Adipose tissue (tissue), 3 donors: ENCODE measurements around the gene PDCL3. TPM values are rescaled to one million over a fixed set of nuclear protein-coding genes. Genes with fewer than 3 reads are reported as not detected.

Experiments
- H3K27ac ChIP-seq: one replicate; pipeline ENCODE4 v1.5.1; 2013; ENCODE audit warnings: low read depth, low read length
- whole genome bisulfite sequencing, 3 donors: extraction: QIAGEN DNeasy Blood & Tissue Kit; methylation state at CpG; one replicate each; pipeline ENCODE4 v1.1.7; 2013; 5-methylcytosine and 5-hydroxymethylcytosine counted together
- polyA plus RNA-seq, 3 donors: library from polyadenylated mRNA; stranded (reverse); fragments of 200-250 nt; gene quantifications; one replicate each; pipeline ENCODE4 v1.2.3, GENCODE V29; 2013
- donor health status: healthy with polysubstance abuse.
- donor health status: Bipolar disorder and iron deficiency.
- donor health status: healthy.

Gene PDCL3
- polyA plus RNA-seq, 3 donors, result 9.5 to 23.6 (median 17.9) TPM

- 92 to 94% (median 93%) methylated on average over 7 of the region's 7 CpGs for WGBS, 3 donors
- H3K27ac ChIP-seq, result no peak overlapping the region
Observed at GRCh38 chr2:100603414-100603813, 40.6 kb downstream of the PDCL3 start.

DNA sequence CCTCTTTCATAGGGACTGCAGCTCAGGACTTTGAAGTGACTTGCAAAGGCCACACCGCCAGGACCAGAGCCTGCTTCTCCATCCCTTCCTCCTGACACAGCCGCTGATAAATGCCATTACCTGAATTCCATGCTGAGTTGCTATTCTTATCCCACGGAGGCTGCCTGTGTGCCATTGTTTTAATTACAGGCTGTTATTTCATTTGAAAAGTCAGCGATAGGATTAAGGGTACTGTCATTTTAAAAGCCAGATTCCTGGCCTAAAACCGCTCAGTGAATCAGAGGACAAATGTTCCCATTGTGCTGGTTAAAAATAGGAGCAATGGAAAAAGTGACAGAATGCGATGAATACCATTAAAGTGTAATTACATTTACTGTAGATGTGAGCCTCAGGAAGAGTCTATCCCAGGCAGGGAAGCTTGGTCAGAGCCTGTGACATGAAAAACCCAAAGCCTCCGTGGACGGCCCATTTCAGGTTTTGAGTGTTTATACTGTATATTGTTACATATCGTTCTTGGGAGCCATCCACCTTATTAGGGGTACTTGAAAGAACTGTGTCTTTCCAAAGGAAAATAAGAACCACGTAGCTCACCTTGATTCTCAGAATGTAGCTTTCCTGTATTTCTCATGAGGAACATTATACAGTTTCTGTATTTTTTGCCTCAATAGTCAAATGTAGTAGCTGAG lies 41.3 kb downstream of the PDCL3 start:
- H3K27ac ChIP-seq, result no peak overlapping the region
- WGBS, 3 donors, result 67 to 68% (median 67%) methylated on average over 10 of the region's 10 CpGs

DNA sequence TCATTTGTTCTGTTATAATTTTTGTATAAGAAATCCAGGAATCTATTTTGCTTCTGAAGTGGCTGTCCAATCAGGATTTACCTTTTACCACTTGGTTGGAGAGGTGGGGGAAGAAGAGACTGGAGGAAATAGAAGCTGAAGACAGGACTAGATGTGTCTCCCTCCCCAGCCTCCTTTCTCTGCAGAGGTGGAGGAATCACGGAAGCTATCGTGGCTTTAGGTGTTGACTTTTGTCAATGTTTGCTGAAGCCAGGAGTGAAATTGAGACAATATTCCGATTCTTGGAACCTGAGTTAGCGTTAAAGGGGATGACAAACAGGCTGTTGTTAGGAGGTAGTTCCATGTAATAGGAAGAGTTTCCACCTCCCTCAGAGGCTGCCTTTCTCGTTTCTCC lies 43.5 kb downstream of the PDCL3 start:
- H3K27ac ChIP-seq, result no peak overlapping the region
- WGBS, 3 donors, result 49 to 72% (median 70%) methylated on average over 5 of the region's 5 CpGs

GRCh38 chr2:100606726-100607343 lies 44.0 kb downstream of the PDCL3 start:
- no peak overlapping the region for H3K27ac ChIP-seq
- WGBS, 3 donors, result 54 to 59% (median 58%) methylated on average over 14 of the region's 14 CpGs

DNA sequence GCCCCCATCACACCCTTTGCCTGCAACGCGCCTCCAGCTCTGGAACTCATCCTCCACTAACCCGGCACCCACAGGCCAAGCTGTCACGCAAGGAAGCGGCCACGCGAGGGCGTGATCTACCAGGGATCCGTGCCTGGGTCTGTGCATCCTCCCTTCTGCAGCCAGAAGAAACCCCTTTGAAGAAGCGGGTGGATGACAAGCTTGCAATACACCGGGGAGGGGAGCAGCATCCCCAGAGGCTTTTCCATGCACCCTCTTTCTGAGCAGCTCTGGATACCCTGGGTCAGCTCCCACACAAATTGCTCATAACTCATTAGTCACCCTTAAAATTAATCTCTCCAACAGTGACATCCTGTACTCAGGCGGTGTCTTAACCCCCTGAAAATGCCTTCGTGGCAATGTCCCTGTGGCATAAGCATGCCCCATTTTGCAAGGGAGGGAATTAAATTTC lies 47.6 kb downstream of the PDCL3 start:
- no peak overlapping the region for H3K27ac ChIP-seq
- WGBS, 3 donors, result 14 to 16% (median 16%) methylated on average over 13 of the region's 13 CpGs

DNA sequence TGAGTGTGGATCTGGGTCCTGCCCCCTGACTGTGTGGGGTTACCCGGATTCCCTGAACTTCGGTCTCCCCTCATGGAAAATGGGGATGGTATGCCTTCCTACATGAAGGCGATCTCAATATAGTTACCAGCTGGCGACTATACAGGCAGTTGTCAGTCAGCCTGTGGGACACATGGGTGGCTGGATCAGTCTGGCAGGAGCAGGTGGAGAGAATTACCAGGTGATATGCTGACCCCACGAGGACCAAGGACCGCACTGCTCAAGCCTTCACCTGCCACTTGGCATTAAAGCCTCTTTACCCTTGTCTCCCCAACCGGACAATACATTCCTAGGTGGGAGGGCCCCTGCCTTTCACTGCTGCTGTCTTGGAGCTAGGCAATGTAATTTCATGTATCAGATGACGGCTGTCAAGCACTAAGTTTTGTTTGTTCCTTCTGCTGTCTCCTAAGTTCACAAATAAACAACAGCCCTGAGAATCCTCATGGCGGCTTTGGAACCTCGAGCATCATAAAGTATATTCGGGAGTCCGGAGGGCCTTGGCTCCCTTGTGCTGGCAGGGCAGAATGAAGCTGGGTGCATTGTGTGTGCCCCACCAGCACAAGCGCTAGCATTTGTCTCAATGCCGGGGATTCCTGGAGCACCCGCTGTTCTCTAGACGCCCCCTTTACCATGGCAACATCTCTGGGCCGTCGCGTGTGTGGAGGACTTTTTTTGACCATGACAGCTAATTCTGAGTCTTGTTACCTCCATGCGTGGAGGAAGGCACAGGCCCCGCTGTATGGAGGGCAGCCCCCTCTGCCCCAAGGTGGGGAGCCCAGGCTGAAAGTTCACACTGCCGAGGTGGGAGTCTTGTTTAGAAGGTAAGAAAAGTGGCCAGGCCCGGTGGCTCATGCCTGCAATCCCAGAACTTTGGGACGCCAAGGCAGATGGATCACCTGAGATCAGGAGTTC lies 48.6 kb downstream of the PDCL3 start:
- no peak overlapping the region for H3K27ac ChIP-seq
- 92 to 93% (median 92%) methylated on average over 24 of the region's 24 CpGs for WGBS, 3 donors

DNA sequence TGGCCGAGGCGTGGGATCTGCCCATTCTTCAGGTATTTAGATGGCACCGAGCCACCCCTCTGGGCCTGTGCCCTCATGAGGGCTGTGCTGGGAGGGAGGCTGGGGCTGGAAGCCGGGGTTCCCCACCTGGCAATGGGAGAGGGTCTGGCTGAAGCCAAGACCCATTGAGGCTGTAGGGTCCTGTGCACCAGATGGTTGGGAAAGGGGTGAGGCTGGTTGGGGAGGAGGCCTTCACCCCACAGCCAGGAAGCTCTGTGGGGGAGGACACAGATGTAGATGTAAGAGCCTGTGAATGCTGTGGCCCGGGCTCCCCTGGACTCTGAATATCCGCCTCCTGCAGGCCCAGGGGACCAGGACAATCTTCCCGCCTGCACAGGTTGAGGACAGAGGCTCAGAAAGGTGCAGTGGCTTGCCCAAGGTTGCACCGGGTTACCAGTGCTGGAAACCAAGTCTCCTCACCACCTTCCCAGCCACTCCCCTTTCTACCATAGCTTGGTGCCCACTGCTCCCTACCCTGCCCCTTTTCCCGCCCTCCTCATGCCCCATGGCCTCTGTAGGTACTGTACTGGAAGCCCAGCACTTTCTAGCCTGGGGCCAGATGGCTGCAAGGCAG lies 49.7 kb downstream of the PDCL3 start:
- 92 to 94% (median 92%) methylated on average over 9 of the region's 9 CpGs for WGBS, 3 donors
- no peak overlapping the region for H3K27ac ChIP-seq

DNA sequence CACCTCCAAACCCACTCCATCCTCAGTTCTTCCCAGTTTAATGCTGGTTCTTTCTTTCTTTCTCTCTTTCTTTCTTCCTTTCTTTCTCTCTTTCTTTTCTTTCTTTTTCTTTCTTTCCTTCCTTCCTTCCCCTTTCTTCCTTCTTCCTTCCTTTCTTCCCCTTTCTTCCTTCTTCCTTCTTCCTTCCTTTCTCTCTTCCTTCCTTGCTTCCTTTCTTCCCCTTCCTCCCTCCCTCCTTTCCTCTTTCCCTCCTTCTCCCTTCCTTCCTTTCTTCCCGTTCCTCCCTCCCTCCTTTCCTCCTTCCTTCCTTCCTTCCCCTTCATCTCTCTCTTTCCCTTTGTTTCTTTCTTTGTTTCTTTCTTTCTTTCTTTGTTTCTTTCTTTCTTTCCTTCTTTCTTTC lies 50.9 kb downstream of the PDCL3 start:
- H3K27ac ChIP-seq, result no peak overlapping the region
- WGBS, 3 donors, result 48 to 59% (median 55%) methylated on average over 1 of the region's 1 CpG

- H3K27ac ChIP-seq, result no peak overlapping the region
- WGBS, 3 donors, result 89 to 93% (median 90%) methylated on average over 11 of the region's 11 CpGs
Observed at GRCh38 chr2:100614455-100615000, 51.7 kb downstream of the PDCL3 start.

GRCh38 chr2:100615471-100615870 lies 52.7 kb downstream of the PDCL3 start:
- no peak overlapping the region for H3K27ac ChIP-seq
- WGBS, 3 donors, result 74 to 87% (median 82%) methylated on average over 6 of the region's 6 CpGs

- WGBS, 3 donors, result 57 to 65% (median 64%) methylated on average over 4 of the region's 4 CpGs
- no peak overlapping the region for H3K27ac ChIP-seq
Observed at GRCh38 chr2:100615886-100616285, 53.1 kb downstream of the PDCL3 start.

- WGBS, 3 donors, result 90 to 94% (median 91%) methylated on average over 8 of the region's 8 CpGs
- H3K27ac ChIP-seq, result no peak overlapping the region
Observed at GRCh38 chr2:100616841-100617390, 54.1 kb downstream of the PDCL3 start.

DNA sequence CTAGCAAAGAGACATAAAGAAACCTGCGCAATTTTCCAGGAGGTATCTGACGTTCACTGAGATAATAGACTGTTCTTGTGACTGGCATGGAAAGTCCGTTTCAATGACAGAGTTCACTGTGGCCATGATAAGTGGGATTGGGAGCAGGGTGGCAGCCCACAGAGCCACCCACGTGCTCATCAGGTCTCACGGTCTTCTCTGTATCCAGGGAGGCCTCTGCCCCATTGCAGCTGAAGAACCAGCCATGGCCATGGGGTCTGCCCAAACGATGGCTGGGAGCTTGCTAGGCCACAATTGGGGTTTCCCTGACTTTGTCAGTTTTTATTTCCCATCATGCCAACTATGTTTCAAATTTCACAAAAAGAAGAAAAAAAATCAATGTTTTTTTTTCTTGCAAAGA lies 57.2 kb downstream of the PDCL3 start:
- no peak overlapping the region for H3K27ac ChIP-seq
- 77 to 87% (median 81%) methylated on average over 6 of the region's 6 CpGs for WGBS, 3 donors

DNA sequence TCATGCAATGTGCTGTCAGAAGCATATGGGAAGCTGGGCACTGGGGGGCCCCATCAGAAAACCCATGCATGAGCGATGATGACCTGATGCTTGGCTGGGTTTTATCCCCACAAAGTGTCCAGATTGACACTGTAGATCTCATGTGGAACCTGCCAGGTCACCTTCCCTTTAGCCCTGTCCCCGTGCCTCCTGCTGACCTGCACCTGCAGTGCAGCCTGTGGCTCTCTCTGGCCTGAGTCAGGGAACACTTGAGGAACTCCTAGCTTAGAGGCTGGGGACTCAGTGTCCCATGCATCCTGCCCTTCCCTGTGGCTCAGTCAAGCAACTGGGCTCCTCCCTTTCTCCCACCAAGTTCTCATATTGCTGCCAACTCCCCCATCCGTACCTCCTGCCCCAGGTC lies 57.7 kb downstream of the PDCL3 start:
- no peak overlapping the region for H3K27ac ChIP-seq
- 75 to 90% (median 83%) methylated on average over 3 of the region's 3 CpGs for WGBS, 3 donors

GRCh38 chr2:100621371-100621951 lies 58.7 kb downstream of the PDCL3 start:
- WGBS, 3 donors, result 93 to 95% (median 94%) methylated on average over 8 of the region's 8 CpGs
- H3K27ac ChIP-seq, result no peak overlapping the region

DNA sequence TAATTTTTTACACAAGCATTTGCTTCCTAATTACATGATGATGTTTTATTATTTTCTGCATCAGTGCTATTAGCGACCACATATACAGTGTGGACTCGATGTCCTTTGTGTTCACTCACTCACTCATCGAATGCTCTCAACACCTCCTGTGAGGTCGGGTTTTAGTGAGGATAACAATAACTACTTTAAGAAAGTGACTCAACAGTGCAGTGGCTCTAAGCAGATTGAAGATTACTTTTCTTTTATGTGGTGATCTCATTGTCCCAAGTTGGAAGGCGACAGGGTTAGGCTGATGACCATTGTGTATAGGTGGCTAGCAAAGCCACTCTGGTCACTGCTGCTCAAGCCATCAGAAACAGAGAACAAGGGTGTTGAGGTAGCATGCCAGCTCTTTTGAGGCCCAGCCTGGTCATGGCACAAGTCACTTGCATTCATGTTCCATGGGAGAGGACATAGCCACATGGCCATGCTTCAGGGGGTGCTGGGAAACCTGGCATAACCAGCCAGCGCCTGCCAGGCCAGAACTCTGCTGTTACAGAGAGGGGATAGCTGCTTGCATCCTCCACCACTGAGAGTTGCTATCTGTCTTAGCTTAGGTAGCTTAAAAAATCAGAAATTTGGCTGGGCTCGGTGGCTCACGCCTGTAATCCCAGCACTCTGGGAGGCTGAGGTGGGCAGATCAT lies 60.4 kb downstream of the PDCL3 start:
- 72 to 84% (median 82%) methylated on average over 8 of the region's 8 CpGs for WGBS, 3 donors
- H3K27ac ChIP-seq, result no peak overlapping the region

GRCh38 chr2:100623930-100624329 lies 61.1 kb downstream of the PDCL3 start:
- 76 to 88% (median 87%) methylated on average over 2 of the region's 2 CpGs for WGBS, 3 donors
- no peak overlapping the region for H3K27ac ChIP-seq
